GM23338 (cell line): ENCODE measurements around the gene TECPR2. TPM values are rescaled to one million over a fixed set of nuclear protein-coding genes. Genes with fewer than 3 reads are reported as not detected.

ENCODE experiments used
- ATAC-seq: fragments of 200-7000 bp; cut with Tn5 transposase; 3 replicates; pipeline ENCODE4 v1.9.1; 2020
- DNase-seq: peaks from one replicate; pipeline ENCODE4 v3.0.0-alpha.2; 2015; ENCODE audit warnings: low spot score
- H2AFZ ChIP-seq: fragments of 200-600 bp; sonication (generic); 2 replicates; pipeline ENCODE4 v1.8.0; 2016; ENCODE audit warnings: antibody characterized with exemption, mild to moderate bottlenecking, moderate library complexity
- H3F3A ChIP-seq: fragments of 200-600 bp; sonication (generic); replicated peaks from 2 replicates; pipeline ENCODE4 v1.8.0; 2017; ENCODE audit warnings: antibody characterized with exemption, mixed run types, low read depth
- H3K27ac ChIP-seq: fragments of 200-600 bp; sonication (generic); 2 replicates; pipeline ENCODE4 v1.6.1; 2016; ENCODE audit warnings: low read depth
- H3K27me3 ChIP-seq: fragments of 200-600 bp; sonication (generic); 2 replicates; pipeline ENCODE4 v1.8.0; 2016; ENCODE audit warnings: mild to moderate bottlenecking, mixed run types, moderate library complexity; ENCODE audit not compliant: insufficient read depth
- H3K36me3 ChIP-seq: fragments of 200-600 bp; sonication (generic); 2 replicates; pipeline ENCODE4 v1.8.0; 2016; ENCODE audit warnings: mild to moderate bottlenecking; ENCODE audit not compliant: insufficient read depth
- H3K4me1 ChIP-seq: fragments of 200-600 bp; sonication (generic); 2 replicates; pipeline ENCODE4 v1.8.0; 2016; ENCODE audit warnings: mild to moderate bottlenecking, moderate library complexity; ENCODE audit not compliant: insufficient read depth
- H3K4me2 ChIP-seq: fragments of 200-600 bp; sonication (generic); 2 replicates; pipeline ENCODE4 v1.7.1; 2017; ENCODE audit warnings: mixed run types
- H3K4me3 ChIP-seq: fragments of 200-600 bp; sonication (generic); 2 replicates; pipeline ENCODE4 v1.6.1; 2016; ENCODE audit warnings: mixed run types
- H3K79me2 ChIP-seq: fragments of 200-600 bp; sonication (generic); replicated peaks from 2 replicates; pipeline ENCODE4 v1.8.0; 2017; ENCODE audit warnings: mild to moderate bottlenecking; ENCODE audit not compliant: insufficient read depth
- H3K9me2 ChIP-seq: fragments of 200-600 bp; sonication (generic); 2 replicates; pipeline ENCODE4 v1.8.0; 2017; ENCODE audit not compliant: insufficient read depth
- H4K20me1 ChIP-seq: fragments of 200-600 bp; sonication (generic); replicated peaks from 2 replicates; pipeline ENCODE4 v1.8.0; 2017; ENCODE audit warnings: mild to moderate bottlenecking; ENCODE audit not compliant: insufficient read depth
- H3K27ac Mint-ChIP-seq: 2 replicates; pipeline ENCODE4 v1.8.0; 2020; ENCODE audit warnings: inconsistent platforms, mild to moderate bottlenecking, moderate library complexity, mixed read lengths
- H3K27me3 Mint-ChIP-seq: 3 replicates; pipeline ENCODE4 v1.8.0; 2022; ENCODE audit warnings: low read depth, mild to moderate bottlenecking, moderate library complexity, mixed read lengths, inconsistent platforms; ENCODE audit not compliant: insufficient read depth, poor library complexity
- H3K36me3 Mint-ChIP-seq: 3 replicates; pipeline ENCODE4 v1.8.0; 2021; ENCODE audit warnings: low read depth, mild to moderate bottlenecking, inconsistent platforms, moderate library complexity, mixed read lengths
- H3K4me1 Mint-ChIP-seq: 3 replicates; pipeline ENCODE4 v1.8.0; 2020; ENCODE audit warnings: mild to moderate bottlenecking, inconsistent platforms, mixed read lengths
- H3K4me3 Mint-ChIP-seq: 3 replicates; pipeline ENCODE4 v1.8.0; 2021; ENCODE audit warnings: moderate library complexity, mild to moderate bottlenecking, inconsistent platforms, mixed read lengths
- H3K9me3 Mint-ChIP-seq: 3 replicates; pipeline ENCODE4 v1.8.0; 2020; ENCODE audit warnings: moderate library complexity, mild to moderate bottlenecking, inconsistent platforms, mixed read lengths
- CREB1 ChIP-seq: fragments of 250-450 bp; sonication (Bioruptor Pico); IDR thresholded peaks from 2 replicates; pipeline ENCODE4 v1.5.0; 2020; ENCODE audit warnings: low read depth, mild to moderate bottlenecking, moderate library complexity
- CTCF ChIP-seq, 2 experiments: fragments of 200-600 bp in 1 of 2; sonication (generic) in 1 of 2; conservative IDR thresholded peaks; 2 replicates each; pipeline versions ENCODE4 v1.5.1 to v1.6.1; 2016 to 2017; ENCODE audit warnings: antibody characterized with exemption in 2 of 2, low read depth in 2 of 2, mild to moderate bottlenecking in 2 of 2, moderate library complexity in 1 of 2
- ETS1 ChIP-seq: IDR thresholded peaks from 2 replicates; pipeline ENCODE4 v1.6.1; 2016; ENCODE audit warnings: antibody characterized with exemption
- EZH2 ChIP-seq: fragments of 200-600 bp; sonication (generic); IDR thresholded peaks from one replicate; pipeline ENCODE4 v1.8.0; 2017; ENCODE audit warnings: antibody characterized with exemption, mild to moderate bottlenecking, low read depth; ENCODE audit not compliant: unreplicated experiment
- EZH2phosphoT487 ChIP-seq: fragments of 200-600 bp; sonication (generic); IDR thresholded peaks from one replicate; pipeline ENCODE4 v1.8.1; 2018; ENCODE audit warnings: antibody characterized with exemption; ENCODE audit not compliant: unreplicated experiment
- JUNB ChIP-seq: IDR thresholded peaks from one replicate; pipeline ENCODE4 v1.6.1; 2016; ENCODE audit warnings: antibody characterized with exemption; ENCODE audit not compliant: unreplicated experiment
- NANOG ChIP-seq: IDR thresholded peaks from 2 replicates; pipeline ENCODE4 v1.6.1; 2016; ENCODE audit warnings: antibody characterized with exemption, borderline replicate concordance
- REST ChIP-seq: IDR thresholded peaks from one replicate; pipeline ENCODE4 v1.6.1; 2018; ENCODE audit warnings: antibody characterized with exemption; ENCODE audit not compliant: unreplicated experiment
- STAT1 ChIP-seq: IDR thresholded peaks from one replicate; pipeline ENCODE4 v1.6.1; 2016; ENCODE audit warnings: antibody characterized with exemption; ENCODE audit not compliant: unreplicated experiment
- ZNF114 ChIP-seq: fragments of 250-450 bp; sonication (Bioruptor Pico); IDR thresholded peaks from 2 replicates; pipeline ENCODE4 v1.5.0; 2020; ENCODE audit warnings: mild to moderate bottlenecking, moderate library complexity
- ZNF331 ChIP-seq: fragments of 250-450 bp; sonication (Bioruptor Pico); IDR thresholded peaks from 2 replicates; pipeline ENCODE4 v1.5.0; 2020; ENCODE audit warnings: low read depth, mild to moderate bottlenecking, moderate library complexity
- ZNF462 ChIP-seq: fragments of 250-450 bp; sonication (Bioruptor Pico); IDR thresholded peaks from 2 replicates; pipeline ENCODE4 v1.5.0; 2020; ENCODE audit warnings: mild to moderate bottlenecking, moderate library complexity
- polyA plus RNA-seq: library from polyadenylated mRNA; unstranded; fragments of >200 nt; fragmentation: Nextera tagmentation; extraction: Ambion mirVana; gene quantifications from 2 replicates; pipeline ENCODE4 v1.2.1, GENCODE V29; 2016
- total RNA-seq: library from RNA; depleted of rRNA; stranded (reverse); fragments of >200 nt; shearing (Covaris generic); gene quantifications from 2 replicates; pipeline ENCODE4 v1.2.3, GENCODE V29; 2014

Gene TECPR2
- total and polyA plus RNA-seq, 2 experiments from 2014 or later, result 4.8 to 20.5 TPM

- TF ChIP-seq ZNF462 (CRISPR knock-in tag), result no peak
- TF ChIP-seq ZNF114 (CRISPR knock-in tag), result no peak
Observed at GRCh38 chr14:102430212-102430908, 67.6 kb downstream of the TECPR2 start (continued).

- H3K36me3 Mint-ChIP-seq, result peaks cover 16% of the 10 kb centered on the region
- H3K9me3 Mint-ChIP-seq, result no peaks in the 10 kb centered on the region
- Histone ChIP-seq H3K27ac (no peak overlapping the region; the same call in 1 of the 2 replicates), H3K4me3 (no peak overlapping the region), H3F3A (no peaks in the 10 kb centered on the region), H3K9me2 (no peaks in the 10 kb centered on the region), H3K79me2 (no peaks in the 10 kb centered on the region), H2AFZ (no peak overlapping the region), H3K27me3 (no peaks in the 10 kb centered on the region), H3K4me2 (no peak overlapping the region), H3K36me3 (no peaks in the 10 kb centered on the region; the same call in 1 of the 2 replicates), H4K20me1 (no peaks in the 10 kb centered on the region), H3K4me1 (no peaks in the 10 kb centered on the region)
- DNase-seq (no peak), ATAC-seq (no peak)
- no peak overlapping the region for H3K4me3 Mint-ChIP-seq
- H3K4me1 Mint-ChIP-seq, result peaks cover 4% of the 10 kb centered on the region; the same call in 2 of the 3 replicates
- H3K27me3 Mint-ChIP-seq, result no peaks in the 10 kb centered on the region
- no peak overlapping the region for H3K27ac Mint-ChIP-seq
- TF ChIP-seq EZH2phosphoT487 (no peak), STAT1 (no peak), REST (no peak), ETS1 (no peak), CREB1 (CRISPR knock-in tag) (no peak), ZNF114 (CRISPR knock-in tag) (no peak), JUNB (no peak), NANOG (no peak), CTCF (conservative IDR thresholded peaks at IDR 0.05; ENCODE audit: low read depth in 2 of 2) (no peak), EZH2 (no peak), ZNF331 (no peak)
Observed at GRCh38 chr14:102431751-102432150, 69.0 kb downstream of the TECPR2 start.
